SK-N-SH treated with all-trans-retinoic acid at 6 μM for 48 hours (cell line): ENCODE results near the gene RORB.

Source experiments
- CSRNP3 ChIP-seq: fragments of 250-450 bp; sonication (Bioruptor Pico); IDR thresholded peaks from 2 replicates; pipeline ENCODE4 v1.5.1; 2021; ENCODE audit warnings: mild to moderate bottlenecking, moderate library complexity
- ISL1 ChIP-seq: fragments of 250-450 bp; sonication (Bioruptor Pico); IDR thresholded peaks from 2 replicates; pipeline ENCODE4 v2.1.2; 2022; ENCODE audit warnings: mild to moderate bottlenecking, moderate library complexity
- PATZ1 ChIP-seq: fragments of 250-450 bp; sonication (Bioruptor Pico); IDR thresholded peaks from 2 replicates; pipeline ENCODE4 v1.8.0; 2020; ENCODE audit warnings: mild to moderate bottlenecking, moderate library complexity, borderline replicate concordance
- ZFP30 ChIP-seq: fragments of 450-650 bp; formaldehyde crosslinking; IDR thresholded peaks from 2 replicates; pipeline ENCODE4 v1.5.0; 2022; ENCODE audit warnings: mild to moderate bottlenecking, moderate library complexity
- ZNF565 ChIP-seq: fragments of 450-650 bp; formaldehyde crosslinking; conservative IDR thresholded peaks from 2 replicates; pipeline ENCODE4 v1.5.0; 2020; ENCODE audit warnings: low read depth, mild to moderate bottlenecking, moderate library complexity
- ZNF8 ChIP-seq: fragments of 450-650 bp; formaldehyde crosslinking; IDR thresholded peaks from 2 replicates; pipeline ENCODE4 v1.5.0; 2020; ENCODE audit warnings: mild to moderate bottlenecking, moderate library complexity

- no peak for TF ChIP-seq ZNF8 (CRISPR knock-in tag)
- TF ChIP-seq PATZ1: no peak
- no peak for TF ChIP-seq ISL1 (CRISPR knock-in tag)
- TF ChIP-seq CSRNP3 (CRISPR knock-in tag): no peak
- TF ChIP-seq ZNF565 (CRISPR knock-in tag): no peak
- TF ChIP-seq ZFP30 (CRISPR knock-in tag): no peak
Measured at GRCh38 chr9:74487395-74487794, 9.7 kb upstream of the RORB start.
